Large intestine (tissue), 3 donors: ENCODE measurements around the gene PPP2R5C. TPM values are rescaled to one million over a fixed set of nuclear protein-coding genes. Genes with fewer than 3 reads are reported as not detected.

Experiments
- DNase-seq, 2 donors: peaks; one replicate each; pipeline versions ENCODE4 v3.0.0 to v3.0.0-alpha.2; 2013
- H3K27ac ChIP-seq: one replicate; pipeline ENCODE4 v1.5.1; 2013; ENCODE audit warnings: low read length
- H3K27me3 ChIP-seq: 2 replicates; pipeline ENCODE4 v1.6.1; 2013; ENCODE audit warnings: low read length; ENCODE audit not compliant: control insufficient read depth, insufficient read depth
- H3K36me3 ChIP-seq: 2 replicates; pipeline ENCODE4 v1.6.1; 2013; ENCODE audit warnings: low read length; ENCODE audit not compliant: control insufficient read depth, insufficient read depth
- H3K4me1 ChIP-seq: one replicate; pipeline ENCODE4 v1.6.1; 2013; ENCODE audit warnings: low read length; ENCODE audit not compliant: control insufficient read depth, insufficient read depth
- H3K4me3 ChIP-seq: one replicate; pipeline ENCODE4 v1.5.1; 2013; ENCODE audit warnings: low read length
- H3K9me3 ChIP-seq: one replicate; pipeline ENCODE4 v1.6.1; 2013; ENCODE audit warnings: mild to moderate bottlenecking, low read depth, low read length, moderate library complexity; ENCODE audit not compliant: control insufficient read depth
- WGBS: methylation state at CpG from one replicate; pipeline ENCODE4 v1.1.5; 2013; ENCODE audit warnings: low lambda C conversion rate; ENCODE audit not compliant: insufficient coverage; 5-methylcytosine and 5-hydroxymethylcytosine counted together
- polyA plus RNA-seq: library from polyadenylated mRNA; unstranded; fragments of 120-200 nt; gene quantifications from one replicate; pipeline ENCODE4 v1.2.1, GENCODE V29; 2013

PPP2R5C gene
- polyA plus RNA-seq, 1 donor = 93.4 TPM

- Histone ChIP-seq H3K36me3 (peaks cover 69% of the 10 kb centered on the region), H3K27me3 (no peaks in the 10 kb centered on the region), H3K27ac (no peak overlapping the region), H3K9me3 (no peaks in the 10 kb centered on the region), H3K4me3 (no peak overlapping the region), H3K4me1 (peaks cover 6% of the 10 kb centered on the region)
- no CpG with 5 or more reads among the region's 9 CpGs for WGBS
- no peak for DNase-seq
Observed at GRCh38 chr14:101897326-101897725, 135.8 kb downstream of the PPP2R5C start.

DNA sequence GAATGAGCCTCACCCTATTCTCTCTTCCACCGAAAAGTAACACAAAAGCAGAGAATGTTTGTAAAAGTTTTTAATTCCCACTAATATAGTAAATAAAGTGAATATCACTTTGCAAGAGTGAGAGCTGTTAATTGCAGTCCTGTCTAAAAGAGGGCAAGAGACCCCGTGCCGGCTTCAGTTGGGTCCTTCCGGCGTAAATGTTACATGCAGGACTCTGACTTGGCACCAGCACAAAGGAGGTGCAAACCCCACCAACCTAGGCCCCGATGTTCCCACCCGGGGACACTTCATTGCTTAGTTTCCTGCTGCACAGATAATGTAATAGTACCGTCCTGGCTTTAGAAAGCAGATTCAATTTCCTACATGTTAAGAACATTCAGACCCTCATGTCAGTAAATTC is 136.9 kb downstream of the PPP2R5C start:
- H3K36me3 ChIP-seq = peaks cover 72% of the 10 kb centered on the region
- no CpG with 5 or more reads among the region's 8 CpGs for WGBS
- H3K4me3 ChIP-seq = no peak overlapping the region
- no peaks in the 10 kb centered on the region for H3K9me3 ChIP-seq
- no peak overlapping the region for H3K27ac ChIP-seq
- no peaks in the 10 kb centered on the region for H3K27me3 ChIP-seq
- DNase-seq = no peak
- peaks cover 6% of the 10 kb centered on the region for H3K4me1 ChIP-seq

- peaks cover 75% of the 10 kb centered on the region for H3K36me3 ChIP-seq
- no peak for DNase-seq
- H3K4me1 ChIP-seq = peaks cover 3% of the 10 kb centered on the region
- WGBS = 100% methylated on average over 3 of the region's 11 CpGs
- no peaks in the 10 kb centered on the region for H3K27me3 ChIP-seq
- H3K9me3 ChIP-seq = no peaks in the 10 kb centered on the region
- no peak overlapping the region for H3K4me3 ChIP-seq
- no peak overlapping the region for H3K27ac ChIP-seq
Observed at GRCh38 chr14:101899263-101899662, 137.8 kb downstream of the PPP2R5C start.

DNA sequence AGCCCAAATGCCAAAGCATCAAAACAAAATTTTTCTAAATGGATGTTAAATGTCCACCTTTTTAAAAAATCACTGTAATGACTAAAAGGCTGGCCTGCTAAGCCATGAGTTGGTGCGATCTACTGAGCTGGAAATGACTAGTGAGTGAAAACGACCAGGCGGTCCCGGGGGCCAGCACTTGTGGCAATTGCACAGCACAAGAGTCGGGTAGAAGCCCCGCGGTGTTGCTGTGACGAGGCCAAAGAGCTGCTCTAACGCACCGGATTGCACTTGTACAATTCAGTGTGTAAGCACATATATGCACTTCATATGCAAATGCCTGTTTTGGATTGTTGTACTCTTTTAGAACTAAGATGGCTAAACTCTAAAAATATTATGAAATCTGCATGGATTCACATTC is 138.7 kb downstream of the PPP2R5C start:
- Histone ChIP-seq H3K9me3 (no peaks in the 10 kb centered on the region), H3K27me3 (no peaks in the 10 kb centered on the region), H3K4me1 (no peaks in the 10 kb centered on the region), H3K4me3 (no peak overlapping the region), H3K36me3 (peaks cover 82% of the 10 kb centered on the region), H3K27ac (no peak overlapping the region)
- no peak for DNase-seq
- no CpG with 5 or more reads among the region's 10 CpGs for WGBS

DNA sequence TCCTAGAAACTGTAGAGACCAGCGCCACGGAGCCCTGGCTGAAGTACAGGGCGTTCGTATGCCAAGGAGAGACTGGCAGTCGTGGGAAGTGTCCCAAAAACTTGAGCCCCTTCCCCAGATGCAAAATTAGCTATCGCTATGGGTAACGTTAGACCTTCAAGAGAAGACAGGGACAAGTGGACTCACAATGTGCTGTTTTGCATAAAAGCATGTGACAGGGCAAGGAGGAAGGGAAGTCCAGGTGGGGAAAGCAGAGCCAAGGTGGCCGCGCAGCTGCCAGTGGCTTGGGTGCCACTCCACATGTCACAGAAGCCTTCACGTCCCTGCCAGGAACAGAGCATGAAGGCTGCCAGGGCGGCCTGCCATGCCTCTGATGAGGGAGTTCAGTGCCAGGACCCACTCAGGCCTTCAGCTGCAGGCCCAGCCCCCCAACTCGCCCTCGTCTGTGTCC is 141.6 kb downstream of the PPP2R5C start:
- Histone ChIP-seq H3K4me3 (no peak overlapping the region), H3K36me3 (peaks cover 84% of the 10 kb centered on the region), H3K27ac (no peak overlapping the region), H3K9me3 (no peaks in the 10 kb centered on the region), H3K27me3 (no peaks in the 10 kb centered on the region), H3K4me1 (no peaks in the 10 kb centered on the region)
- no peak for DNase-seq
- WGBS = no CpG with 5 or more reads among the region's 13 CpGs

GRCh38 chr14:101905614-101906013 is 144.1 kb downstream of the PPP2R5C start:
- WGBS = 100% methylated on average over 1 of the region's 9 CpGs
- no peak overlapping the region for H3K4me3 ChIP-seq
- H3K4me1 ChIP-seq = no peaks in the 10 kb centered on the region
- H3K36me3 ChIP-seq = peaks cover 81% of the 10 kb centered on the region
- no peak overlapping the region for H3K27ac ChIP-seq
- H3K9me3 ChIP-seq = no peaks in the 10 kb centered on the region
- H3K27me3 ChIP-seq = no peaks in the 10 kb centered on the region
- DNase-seq = no peak

DNA sequence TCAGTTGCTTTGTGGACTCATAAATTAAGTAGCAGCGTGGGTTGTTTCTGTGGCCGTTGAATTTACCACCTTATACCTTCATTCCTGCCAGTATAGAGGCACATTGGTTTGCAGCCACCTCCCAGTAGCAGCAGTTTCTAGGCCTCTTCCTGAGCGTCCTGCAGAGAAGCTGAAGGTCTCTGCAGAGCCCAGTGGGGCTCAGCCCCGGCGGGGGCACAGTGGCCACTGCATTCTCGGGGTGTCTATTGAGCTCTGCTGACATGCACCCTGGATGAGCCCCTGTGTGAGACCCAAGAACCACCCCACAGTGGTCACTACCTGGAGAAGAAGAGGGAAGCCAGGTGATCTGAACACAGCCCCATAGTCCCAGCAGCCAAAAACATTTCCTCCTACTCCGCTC is 145.1 kb downstream of the PPP2R5C start:
- WGBS = no CpG with 5 or more reads among the region's 7 CpGs

GRCh38 chr14:101907619-101908018 is 146.1 kb downstream of the PPP2R5C start:
- no peak overlapping the region for H3K27ac ChIP-seq
- H3K4me1 ChIP-seq = no peaks in the 10 kb centered on the region
- H3K36me3 ChIP-seq = peaks cover 76% of the 10 kb centered on the region
- H3K27me3 ChIP-seq = no peaks in the 10 kb centered on the region
- no CpG with 5 or more reads among the region's 16 CpGs for WGBS
- H3K4me3 ChIP-seq = no peak overlapping the region
- H3K9me3 ChIP-seq = no peaks in the 10 kb centered on the region
- no peak for DNase-seq

More for the DNA sequence above, 145.1 kb downstream of the PPP2R5C start:
- no peak for DNase-seq
- H3K9me3 ChIP-seq = no peaks in the 10 kb centered on the region
- H3K27ac ChIP-seq = no peak overlapping the region
- no peaks in the 10 kb centered on the region for H3K4me1 ChIP-seq
- no peak overlapping the region for H3K4me3 ChIP-seq
- H3K27me3 ChIP-seq = no peaks in the 10 kb centered on the region
- peaks cover 78% of the 10 kb centered on the region for H3K36me3 ChIP-seq

DNA sequence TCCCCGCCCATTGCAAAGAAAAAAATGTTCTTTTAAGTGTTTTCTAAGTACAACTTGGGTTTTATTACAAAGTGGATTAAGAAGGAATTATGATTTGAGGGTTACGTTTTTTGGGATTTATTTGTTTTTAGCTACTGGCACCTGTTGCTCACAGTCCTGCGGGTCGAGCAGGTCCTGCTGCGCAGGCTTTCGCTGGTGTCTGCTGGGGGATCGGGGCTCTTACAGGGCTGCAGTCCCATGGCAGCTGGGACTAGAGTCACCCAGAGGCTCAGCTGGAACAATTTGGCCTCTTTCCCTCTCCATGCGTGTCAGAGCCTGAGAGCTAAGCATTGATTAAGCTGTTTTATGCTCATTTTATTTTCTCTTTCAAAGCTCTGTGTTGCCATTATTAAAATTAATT is 147.3 kb downstream of the PPP2R5C start:
- no peak for DNase-seq
- 80% methylated on average over 1 of the region's 8 CpGs for WGBS
- H3K27ac ChIP-seq = no peak overlapping the region
- no peak overlapping the region for H3K4me3 ChIP-seq
- no peaks in the 10 kb centered on the region for H3K27me3 ChIP-seq
- H3K9me3 ChIP-seq = no peaks in the 10 kb centered on the region
- peaks cover 72% of the 10 kb centered on the region for H3K36me3 ChIP-seq
- no peaks in the 10 kb centered on the region for H3K4me1 ChIP-seq

DNA sequence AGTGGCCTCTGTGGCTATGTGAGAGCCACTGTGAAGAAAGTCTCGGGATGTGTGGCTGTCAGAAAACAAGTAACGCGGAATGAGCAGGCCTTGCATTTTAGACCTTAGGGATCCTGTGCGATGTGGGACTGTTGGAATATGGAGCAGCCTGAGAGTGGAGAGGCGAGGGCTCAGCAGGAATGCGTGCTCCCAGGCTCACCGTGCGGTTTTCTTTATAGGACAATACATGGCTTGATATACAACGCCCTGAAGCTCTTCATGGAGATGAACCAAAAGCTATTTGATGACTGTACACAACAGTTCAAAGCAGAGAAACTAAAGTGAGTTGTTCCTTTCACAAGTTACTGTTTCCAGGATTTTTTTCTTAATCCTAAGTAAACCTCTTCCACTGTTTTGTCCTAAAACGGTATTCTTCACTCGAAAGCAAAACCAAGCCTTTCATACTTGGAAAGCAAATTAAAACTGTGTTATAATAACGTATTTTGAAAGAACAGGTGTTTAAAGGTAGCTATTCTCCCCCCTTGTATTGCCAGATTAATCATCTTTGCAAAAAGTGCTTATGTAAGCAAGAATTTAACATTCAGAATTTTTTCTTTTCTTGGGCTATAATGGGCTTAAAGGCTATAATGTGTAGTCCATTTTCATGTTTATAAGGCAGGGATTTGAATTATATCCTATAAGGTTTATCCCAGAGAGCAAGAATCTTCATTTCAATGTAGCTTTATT is 148.0 kb downstream of the PPP2R5C start:
- Histone ChIP-seq H3K27ac (no peak overlapping the region), H3K4me3 (no peak overlapping the region), H3K27me3 (no peaks in the 10 kb centered on the region), H3K9me3 (no peaks in the 10 kb centered on the region), H3K36me3 (peaks cover 73% of the 10 kb centered on the region), H3K4me1 (no peaks in the 10 kb centered on the region)
- 94% methylated on average over 5 of the region's 12 CpGs for WGBS
- no peak for DNase-seq

- Histone ChIP-seq H3K27me3 (no peaks in the 10 kb centered on the region), H3K4me1 (no peaks in the 10 kb centered on the region), H3K36me3 (peaks cover 65% of the 10 kb centered on the region), H3K27ac (no peak overlapping the region), H3K4me3 (no peak overlapping the region), H3K9me3 (no peaks in the 10 kb centered on the region)
- WGBS = no CpG with 5 or more reads among the region's 13 CpGs
- no peak for DNase-seq
Observed at GRCh38 chr14:101912841-101913240, 151.3 kb downstream of the PPP2R5C start.
